SK-N-SH (cell line): Measurements from ENCODE around the gene TRPM7.

ENCODE experiments used
- CTCF ChIP-seq: fragments of 200-600 bp; sonication (generic); IDR thresholded peaks from 2 replicates; pipeline ENCODE4 v1.6.1; 2017; ENCODE audit warnings: antibody characterized with exemption, mild to moderate bottlenecking, moderate library complexity
- EZH2phosphoT487 ChIP-seq: fragments of 200-600 bp; sonication (generic); IDR thresholded peaks from 2 replicates; pipeline ENCODE4 v1.6.1; 2017; ENCODE audit warnings: low read depth, mixed run types, mild to moderate bottlenecking, antibody characterized with exemption, moderate library complexity, borderline replicate concordance
- GABPA ChIP-seq: IDR thresholded peaks from 2 replicates; pipeline ENCODE4 v1.4.0; 2012; ENCODE audit warnings: low read depth, mild to moderate bottlenecking
- IRF3 ChIP-seq: fragments of 150-350 bp; IDR thresholded peaks from 2 replicates; pipeline ENCODE4 v1.6.1; 2016; ENCODE audit warnings: mild to moderate bottlenecking, low read depth, low read length
- MXI1 ChIP-seq: IDR thresholded peaks from 2 replicates; pipeline ENCODE4 v1.6.1; 2012; ENCODE audit warnings: mild to moderate bottlenecking, low read depth, low read length, improper control_type of control experiment
- NRF1 ChIP-seq: IDR thresholded peaks from 2 replicates; pipeline ENCODE4 v1.6.1; 2012; ENCODE audit warnings: low read depth, mild to moderate bottlenecking, low read length
- POLR2AphosphoS5 ChIP-seq: IDR thresholded peaks from 2 replicates; pipeline ENCODE4 v1.6.1; 2012; ENCODE audit warnings: low read depth, low read length
- RAD21 ChIP-seq: IDR thresholded peaks from 2 replicates; pipeline ENCODE4 v1.6.1; 2012; ENCODE audit warnings: mild to moderate bottlenecking, low read length
- RXRA ChIP-seq: IDR thresholded peaks from 2 replicates; pipeline ENCODE4 v1.4.0; 2012; ENCODE audit warnings: low read depth, mild to moderate bottlenecking, borderline replicate concordance
- USF1 ChIP-seq: IDR thresholded peaks from 2 replicates; pipeline ENCODE4 v1.4.0; 2012; ENCODE audit warnings: low read depth, borderline replicate concordance
- USF2 ChIP-seq: fragments of 150-350 bp; IDR thresholded peaks from 2 replicates; pipeline ENCODE4 v1.6.1; 2017; ENCODE audit warnings: antibody characterized with exemption, low read length, low read depth, borderline replicate concordance

GRCh38 chr15:50556642-50557371, 129.8 kb downstream of the TRPM7 start:
- TF ChIP-seq MXI1 (no peak), EZH2phosphoT487 (no peak), CTCF (no peak), NRF1 (no peak), IRF3 (no peak), RAD21 (no peak), USF2 (no peak), POLR2AphosphoS5 (no peak), USF1 (no peak), GABPA (no peak), RXRA (no peak)
